ENCODE results near the gene CINP. TPM values are rescaled to one million over a fixed set of nuclear protein-coding genes. Genes with fewer than 3 reads are reported as not detected.
"Not testable (repeated sequence)": the region's sequence is repeated elsewhere in the genome, so short reads cannot be mapped to it uniquely, and the experiment has no call there.

The CINP gene
- total RNA-seq, 8 experiments from 2014 or later, result 20.2 to 58.3 (median 35.4) TPM

- Histone ChIP-seq H3K4me3 (no peak overlapping the region), H3K27ac (no peak overlapping the region), H3K4me1 (replicated peaks in 1 of 2) (no peaks in the 10 kb centered on the region)
- in situ Hi-C loops (cut with MboI; ENCODE audit: low pct_unique_long_range_greater_than_20kb in 2 of 9, low sequenced_read_pairs in 9 of 9, unreplicated experiment in 9 of 9), result no loop called here
- no peak for ATAC-seq (replicated peaks in 6 of 8)
- WGBS, 10 experiments, result 60 to 100% (median 88%) methylated on average over 1 to 5 of the region's 16 CpGs; no CpG with 5 or more reads in 5 of the 10 experiments
Observed at GRCh38 chr14:102348376-102348775, 14.3 kb downstream of the CINP start.

- H3K4me3 ChIP-seq, result no peak overlapping the region
- H3K27ac ChIP-seq, result no peak overlapping the region
- no peak for ATAC-seq (replicated peaks in 6 of 8)
- WGBS, 10 experiments, result 94 to 100% (median 100%) methylated on average over 1 to 4 of the region's 4 CpGs; no CpG with 5 or more reads in 3 of the 10 experiments
- in situ Hi-C loops (cut with MboI; ENCODE audit: low pct_unique_long_range_greater_than_20kb in 2 of 9, low sequenced_read_pairs in 9 of 9, unreplicated experiment in 9 of 9), result no loop called here
- H3K4me1 ChIP-seq (replicated peaks in 1 of 2), result no peaks in the 10 kb centered on the region
Observed at GRCh38 chr14:102346645-102347044, 16.0 kb downstream of the CINP start.

GRCh38 chr14:102345232-102345631 is 17.5 kb downstream of the CINP start:
- 50 to 100% (median 80%) methylated on average over 1 to 2 of the region's 3 CpGs; no CpG with 5 or more reads in 5 of the 10 experiments for WGBS, 10 experiments
- H3K4me1 ChIP-seq (replicated peaks in 1 of 2), result no peaks in the 10 kb centered on the region
- in situ Hi-C loops (cut with MboI; ENCODE audit: low pct_unique_long_range_greater_than_20kb in 2 of 9, low sequenced_read_pairs in 9 of 9, unreplicated experiment in 9 of 9), result no loop called here
- ATAC-seq (replicated peaks in 6 of 8), result peak in 1 of 8 experiments; percentile 50
- H3K27ac ChIP-seq, result no peak overlapping the region
- H3K4me3 ChIP-seq, result no peak overlapping the region

- in situ Hi-C loops (cut with MboI; ENCODE audit: low pct_unique_long_range_greater_than_20kb in 2 of 9, low sequenced_read_pairs in 9 of 9, unreplicated experiment in 9 of 9), result no loop called here
- Histone ChIP-seq H3K4me3 (no peak overlapping the region), H3K27ac (no peak overlapping the region), H3K4me1 (replicated peaks in 1 of 2) (no peaks in the 10 kb centered on the region)
- no peak for ATAC-seq (replicated peaks in 6 of 8)
- WGBS, 10 experiments, result 70 to 97% (median 86%) methylated on average over 2 to 5 of the region's 5 CpGs; no CpG with 5 or more reads in 5 of the 10 experiments
Observed at GRCh38 chr14:102344485-102344884, 18.2 kb downstream of the CINP start.

GRCh38 chr14:102344084-102344483 is 18.6 kb downstream of the CINP start:
- ATAC-seq (replicated peaks in 6 of 8), result no peak
- H3K4me3 ChIP-seq, result no peak overlapping the region
- in situ Hi-C loops (cut with MboI; ENCODE audit: low pct_unique_long_range_greater_than_20kb in 2 of 9, low sequenced_read_pairs in 9 of 9, unreplicated experiment in 9 of 9), result no loop called here
- no peak overlapping the region for H3K27ac ChIP-seq
- 87 to 100% (median 95%) methylated on average over 1 to 6 of the region's 7 CpGs; no CpG with 5 or more reads in 6 of the 10 experiments for WGBS, 10 experiments
- no peaks in the 10 kb centered on the region for H3K4me1 ChIP-seq (replicated peaks in 1 of 2)

GRCh38 chr14:102342238-102342637 is 20.5 kb downstream of the CINP start:
- Histone ChIP-seq H3K27ac (no peak overlapping the region), H3K4me1 (replicated peaks in 1 of 2) (no peaks in the 10 kb centered on the region), H3K4me3 (no peak overlapping the region)
- no peak for ATAC-seq (replicated peaks in 6 of 8)
- 40 to 100% (median 92%) methylated on average over 1 to 5 of the region's 5 CpGs; no CpG with 5 or more reads in 1 of the 10 experiments for WGBS, 10 experiments
- in situ Hi-C loops (cut with MboI; ENCODE audit: low pct_unique_long_range_greater_than_20kb in 2 of 9, low sequenced_read_pairs in 9 of 9, unreplicated experiment in 9 of 9), result no loop called here

GRCh38 chr14:102341566-102341965 is 21.1 kb downstream of the CINP start:
- in situ Hi-C loops (cut with MboI; ENCODE audit: low pct_unique_long_range_greater_than_20kb in 2 of 9, low sequenced_read_pairs in 9 of 9, unreplicated experiment in 9 of 9), result no loop called here
- Histone ChIP-seq H3K27ac (no peak overlapping the region), H3K4me1 (replicated peaks in 1 of 2) (no peaks in the 10 kb centered on the region), H3K4me3 (no peak overlapping the region)
- WGBS, 10 experiments, result 98 to 100% (median 100%) methylated on average over 1 to 7 of the region's 8 CpGs; no CpG with 5 or more reads in 7 of the 10 experiments
- ATAC-seq (replicated peaks in 6 of 8), result peak in 1 of 8 experiments; percentile 33

- 79 to 100% (median 87%) methylated on average over 1 to 9 of the region's 9 CpGs; no CpG with 5 or more reads in 1 of the 10 experiments for WGBS, 10 experiments
Observed at GRCh38 chr14:102338724-102339123, 24.0 kb downstream of the CINP start.

GRCh38 chr14:102335163-102335562 is 27.5 kb downstream of the CINP start:
- ATAC-seq (replicated peaks in 6 of 8), result no peak
- Histone ChIP-seq H3K27ac (no peak overlapping the region), H3K4me1 (replicated peaks in 1 of 2) (no peaks in the 10 kb centered on the region), H3K4me3 (no peak overlapping the region)
- WGBS, 10 experiments, result 80 to 100% (median 95%) methylated on average over 1 to 2 of the region's 7 CpGs; no CpG with 5 or more reads in 6 of the 10 experiments
- in situ Hi-C loops (cut with MboI; ENCODE audit: low pct_unique_long_range_greater_than_20kb in 2 of 9, low sequenced_read_pairs in 9 of 9, unreplicated experiment in 9 of 9), result no loop called here

More at GRCh38 chr14:102338724-102339123, 24.0 kb downstream of the CINP start:
- in situ Hi-C loops (cut with MboI; ENCODE audit: low pct_unique_long_range_greater_than_20kb in 2 of 9, low sequenced_read_pairs in 9 of 9, unreplicated experiment in 9 of 9), result no loop called here
- Histone ChIP-seq H3K4me1 (replicated peaks in 1 of 2) (no peaks in the 10 kb centered on the region), H3K27ac (no peak overlapping the region), H3K4me3 (no peak overlapping the region)
- ATAC-seq (replicated peaks in 6 of 8), result no peak

GRCh38 chr14:102333795-102334705 is 28.6 kb downstream of the CINP start:
- ATAC-seq (replicated peaks in 6 of 8), result no peak
- H3K4me3 ChIP-seq, result no peak overlapping the region
- H3K27ac ChIP-seq, result no peak overlapping the region
- H3K4me1 ChIP-seq (replicated peaks in 1 of 2), result no peaks in the 10 kb centered on the region
- in situ Hi-C loops (cut with MboI; ENCODE audit: low pct_unique_long_range_greater_than_20kb in 2 of 9, low sequenced_read_pairs in 9 of 9, unreplicated experiment in 9 of 9), result no loop called here
- WGBS, 10 experiments, result 89 to 100% (median 100%) methylated on average over 2 to 8 of the region's 13 CpGs; no CpG with 5 or more reads in 1 of the 10 experiments

- in situ Hi-C loops (cut with MboI; ENCODE audit: low pct_unique_long_range_greater_than_20kb in 2 of 9, low sequenced_read_pairs in 9 of 9, unreplicated experiment in 9 of 9), result no loop called here
- WGBS, 10 experiments, result 80 to 100% (median 93%) methylated on average over 1 to 7 of the region's 7 CpGs; no CpG with 5 or more reads in 2 of the 10 experiments
- H3K27ac ChIP-seq, result no peak overlapping the region
- no peak overlapping the region for H3K4me3 ChIP-seq
- no peak for ATAC-seq (replicated peaks in 6 of 8)
- H3K4me1 ChIP-seq (replicated peaks in 1 of 2), result no peaks in the 10 kb centered on the region
Observed at GRCh38 chr14:102333390-102333789, 29.3 kb downstream of the CINP start.

GRCh38 chr14:102330806-102331205 is 31.9 kb downstream of the CINP start:
- 78 to 100% (median 93%) methylated on average over 2 to 8 of the region's 8 CpGs for WGBS, 10 experiments
- in situ Hi-C loops (cut with MboI; ENCODE audit: low pct_unique_long_range_greater_than_20kb in 2 of 9, low sequenced_read_pairs in 9 of 9, unreplicated experiment in 9 of 9), result no loop called here
- H3K4me1 ChIP-seq (replicated peaks in 1 of 2), result no peaks in the 10 kb centered on the region

GRCh38 chr14:102329381-102329780 is 33.3 kb downstream of the CINP start:
- H3K4me3 ChIP-seq; H3K27ac ChIP-seq; ATAC-seq (replicated peaks in 6 of 8); in situ Hi-C loops (cut with MboI; ENCODE audit: low pct_unique_long_range_greater_than_20kb in 2 of 9, low sequenced_read_pairs in 9 of 9, unreplicated experiment in 9 of 9); H3K4me1 ChIP-seq (replicated peaks in 1 of 2): not testable (repeated sequence)
- WGBS, 10 experiments, result 70 to 100% (median 93%) methylated on average over 2 to 6 of the region's 6 CpGs; no CpG with 5 or more reads in 2 of the 10 experiments

More at GRCh38 chr14:102330806-102331205, 31.9 kb downstream of the CINP start:
- Histone ChIP-seq H3K27ac (no peak overlapping the region), H3K4me3 (no peak overlapping the region)
- no peak for ATAC-seq (replicated peaks in 6 of 8)
